ENCODE results near the gene DAPP1. TPM values are rescaled to one million over a fixed set of nuclear protein-coding genes. Genes with fewer than 3 reads are reported as not detected.

DAPP1 gene
- total and polyA plus RNA-seq, 2 of the 8 experiments (the other 6 are each of a cell fraction or from before 2014, with no cell fraction given): not detected

GRCh38 chr4:99817309-99817890 is 773 bp downstream of the DAPP1 start:
- no peak overlapping the region for H3K56ac ChIP-seq (replicated peaks; ENCODE audit: insufficient read length, low read depth, low read length)
- H3K9ac ChIP-seq (replicated peaks in 1 of 4; ENCODE audit: extremely low read depth in 1 of 4, low read depth in 3 of 4, low read length in 3 of 4): no peak overlapping the region
- H2BK120ac ChIP-seq (replicated peaks; ENCODE audit: low read depth, low read length): no peak overlapping the region
- H3K4ac ChIP-seq (replicated peaks; ENCODE audit: insufficient read length, low read depth, low read length): no peak overlapping the region
- H3K23ac ChIP-seq (ENCODE audit: insufficient read length): no peak overlapping the region
- H3K14ac ChIP-seq (ENCODE audit: insufficient read length): no peak overlapping the region
- H3K36me3 ChIP-seq (ENCODE audit: control insufficient read depth in 2 of 4, insufficient read depth in 4 of 4, low read length in 3 of 4): no peaks in the 10 kb centered on the region
- H2BK5ac ChIP-seq (ENCODE audit: low read depth, low read length): no peak overlapping the region
- H4K91ac ChIP-seq (replicated peaks; ENCODE audit: insufficient read length, low read length): no peak overlapping the region
- H2BK20ac ChIP-seq (ENCODE audit: low read length): no peak overlapping the region
- no peaks in the 10 kb centered on the region for H3K79me1 ChIP-seq (ENCODE audit: low read depth, low read length)
- FAIRE-seq (no peak), DNase-seq (ENCODE audit: low read depth in 1 of 2, low spot score in 2 of 2) (no peak)
- no peak overlapping the region for H4K5ac ChIP-seq (ENCODE audit: insufficient read length, low read depth, low read length)
- H2BK15ac ChIP-seq (ENCODE audit: low read length): no peak overlapping the region
- WGBS, 2 experiments (ENCODE audit: extremely low coverage in 1 of 2, insufficient coverage in 1 of 2, insufficient read length in 1 of 2, insufficient replicate concordance in 2 of 2, low coverage in 1 of 2, low lambda C conversion rate in 2 of 2, missing lambda C conversion rate in 1 of 2): 93% methylated on average over 4 of the region's 4 CpGs; no CpG with 5 or more reads in 1 of the 2 experiments
- ChIA-PET CTCF (ENCODE audit: partially characterized antibody) (interaction anchor here (0.9 to 1.8 kb wide), 4 partner anchors 9 to 255 kb away, joined by 3 to 5 read pairs (median 4); no protein-coding TSS in a partner anchor), POLR2A (ENCODE audit: partially characterized antibody) (interaction anchor here (1.3 to 1.4 kb wide), 2 partner anchors 132 to 254 kb away, joined by 3 read pairs; no protein-coding TSS in a partner anchor)
- no peak overlapping the region for H3K4me3 ChIP-seq (ENCODE audit: extremely low read depth in 1 of 4, insufficient read depth in 2 of 4, low read depth in 3 of 4, low read length in 4 of 4)
- no peak overlapping the region for H3K18ac ChIP-seq (ENCODE audit: extremely low read depth, low read length)
- H3K79me2 ChIP-seq (ENCODE audit: control insufficient read depth in 1 of 2, insufficient read depth in 2 of 2, low read length in 2 of 2): no peaks in the 10 kb centered on the region
- H2AFZ ChIP-seq (ENCODE audit: low read length): no peak overlapping the region
- H3K9me3 ChIP-seq (ENCODE audit: insufficient read depth in 2 of 2, low read depth in 1 of 2, low read length in 1 of 2): no peaks in the 10 kb centered on the region
- TF ChIP-seq KDM4A (IDR thresholded peaks at IDR 0.05; ENCODE audit: low read depth, low read length, severe bottlenecking) (no peak), TAF1 (IDR thresholded peaks at IDR 0.05; ENCODE audit: low read depth, low read length) (no peak), TBP (IDR thresholded peaks at IDR 0.05; ENCODE audit: low read depth, low read length) (no peak), ASH2L (IDR thresholded peaks at IDR 0.05; ENCODE audit: low read length) (no peak), GABPA (IDR thresholded peaks at IDR 0.05; ENCODE audit: borderline replicate concordance, insufficient read depth, low read length) (no peak)
- H3K4me2 ChIP-seq (ENCODE audit: insufficient read depth in 1 of 2, low read depth in 2 of 2, low read length in 2 of 2): no peak overlapping the region
- H3K27me3 ChIP-seq (replicated peaks in 1 of 4; ENCODE audit: control insufficient read depth in 3 of 4, extremely low read depth in 1 of 4, insufficient read depth in 3 of 4, low read length in 3 of 4): no peaks in the 10 kb centered on the region
- no peak overlapping the region for H3K27ac ChIP-seq (ENCODE audit: low read depth, low read length)
- H4K20me1 ChIP-seq (replicated peaks in 1 of 2; ENCODE audit: control insufficient read depth in 1 of 2, insufficient read depth in 2 of 2, low read length in 2 of 2): no peaks in the 10 kb centered on the region
- H3K4me1 ChIP-seq (replicated peaks in 1 of 4; ENCODE audit: control insufficient read depth in 3 of 4, insufficient read depth in 4 of 4, low read length in 3 of 4): 0 out of 7 replicates have a peak, but pooled peaks cover 0 to 1% (median 0%) of the 10 kb centered on the region in 4 experiments
- no peak overlapping the region for H4K8ac ChIP-seq (ENCODE audit: extremely low read depth, insufficient read depth, low read length)
- no peak overlapping the region for H2BK12ac ChIP-seq (ENCODE audit: low read depth, low read length)
- H3K23me2 ChIP-seq (ENCODE audit: low read depth, low read length): no peaks in the 10 kb centered on the region; the same call in 1 of the 2 replicates
- H2AK5ac ChIP-seq (ENCODE audit: low read depth, low read length): no peak overlapping the region

Measured in H1 (cell line).